Liver (tissue), 3 donors: ENCODE results near the gene ATP8B3.

Experiments
- CTCF ChIP-seq: fragments of 150-350 bp; IDR thresholded peaks from 2 replicates; pipeline ENCODE4 v1.5.1; 2017; ENCODE audit warnings: improper control_type of control experiment, low read depth, low read length; ENCODE audit not compliant: missing input control
- FOXA1 ChIP-seq: IDR thresholded peaks from 2 replicates; pipeline ENCODE4 v1.6.1; 2016; ENCODE audit warnings: antibody characterized with exemption
- GABPA ChIP-seq, 2 donors: IDR thresholded peaks in 1 of 2; conservative IDR thresholded peaks in 1 of 2; 2 replicates each; pipeline ENCODE4 v1.6.1; 2016; ENCODE audit warnings: antibody characterized with exemption in 2 of 2, mild to moderate bottlenecking in 1 of 2, moderate library complexity in 1 of 2
- JUND ChIP-seq, 2 donors: IDR thresholded peaks; 2 replicates each; pipeline ENCODE4 v1.6.1; 2016; ENCODE audit warnings: antibody characterized with exemption in 2 of 2
- MAX ChIP-seq: IDR thresholded peaks from 2 replicates; pipeline ENCODE4 v1.6.1; 2016; ENCODE audit warnings: antibody characterized with exemption
- RAD21 ChIP-seq, 2 donors: IDR thresholded peaks; 2 replicates each; pipeline ENCODE4 v1.6.1; 2016; ENCODE audit warnings: antibody characterized with exemption in 2 of 2, mild to moderate bottlenecking in 2 of 2
- RXRA ChIP-seq, 2 donors: IDR thresholded peaks; 2 replicates each; pipeline ENCODE4 v1.6.1; 2017 to 2018; ENCODE audit warnings: antibody characterized with exemption in 2 of 2, mild to moderate bottlenecking in 1 of 2
- SP1 ChIP-seq: IDR thresholded peaks from 2 replicates; pipeline ENCODE4 v1.6.1; 2018; ENCODE audit warnings: antibody characterized with exemption, mild to moderate bottlenecking
- YY1 ChIP-seq: IDR thresholded peaks from 2 replicates; pipeline ENCODE4 v1.6.1; 2016; ENCODE audit warnings: antibody characterized with exemption, mild to moderate bottlenecking
- donor health status: healthy.
- donor health status: healthy.

GRCh38 chr19:1854542-1855039, 42.5 kb upstream of the ATP8B3 start:
- TF ChIP-seq RAD21 (IDR thresholded peaks at IDR 0.05) = no peak
- TF ChIP-seq CTCF = no peak
- TF ChIP-seq GABPA (IDR thresholded peaks at IDR 0.05 in 1 of 2, conservative IDR thresholded peaks at IDR 0.05 in 1 of 2) = no peak
- TF ChIP-seq MAX = no peak
- TF ChIP-seq FOXA1 = no peak
- TF ChIP-seq RXRA (IDR thresholded peaks at IDR 0.05) = no peak
- TF ChIP-seq JUND (IDR thresholded peaks at IDR 0.05) = no peak
- TF ChIP-seq YY1 = no peak
- no peak for TF ChIP-seq SP1
